GM10266 (cell line): ENCODE data around the gene ERC1.

Experiments
- DNase-seq: peaks from one replicate; pipeline ENCODE4 v3.0.0; 2012; ENCODE audit errors: extremely low spot score
- TF ChIP-seq, protein P1 (sequence below): IDR thresholded peaks from 2 replicates; pipeline ENCODE4 v1.5.1; 2012; ENCODE audit warnings: mild to moderate bottlenecking, low read depth; ENCODE audit not compliant: control insufficient read depth, insufficient read depth; ENCODE audit errors: missing control alignments

ERC1 gene

DNA sequence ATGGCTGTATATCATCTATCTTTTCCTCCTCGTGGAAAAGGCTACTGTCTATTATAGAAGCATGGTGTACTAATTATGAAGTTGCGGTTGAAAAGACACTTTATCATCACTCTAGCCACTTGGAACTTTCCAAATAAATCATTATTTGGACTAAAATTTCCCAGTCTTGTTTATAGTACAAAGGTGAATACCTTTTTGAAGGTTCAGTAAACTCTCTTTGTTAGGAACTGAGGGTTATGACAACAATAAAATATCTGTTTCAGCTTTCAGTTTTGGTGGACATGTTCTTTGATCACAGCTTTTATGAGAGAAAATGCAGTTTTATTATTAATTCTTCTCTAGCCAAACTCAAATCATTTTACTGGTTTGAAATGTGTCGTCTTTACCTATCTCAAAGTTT, 386.7 kb downstream of the ERC1 start:
- TF ChIP-seq, protein P1, sequence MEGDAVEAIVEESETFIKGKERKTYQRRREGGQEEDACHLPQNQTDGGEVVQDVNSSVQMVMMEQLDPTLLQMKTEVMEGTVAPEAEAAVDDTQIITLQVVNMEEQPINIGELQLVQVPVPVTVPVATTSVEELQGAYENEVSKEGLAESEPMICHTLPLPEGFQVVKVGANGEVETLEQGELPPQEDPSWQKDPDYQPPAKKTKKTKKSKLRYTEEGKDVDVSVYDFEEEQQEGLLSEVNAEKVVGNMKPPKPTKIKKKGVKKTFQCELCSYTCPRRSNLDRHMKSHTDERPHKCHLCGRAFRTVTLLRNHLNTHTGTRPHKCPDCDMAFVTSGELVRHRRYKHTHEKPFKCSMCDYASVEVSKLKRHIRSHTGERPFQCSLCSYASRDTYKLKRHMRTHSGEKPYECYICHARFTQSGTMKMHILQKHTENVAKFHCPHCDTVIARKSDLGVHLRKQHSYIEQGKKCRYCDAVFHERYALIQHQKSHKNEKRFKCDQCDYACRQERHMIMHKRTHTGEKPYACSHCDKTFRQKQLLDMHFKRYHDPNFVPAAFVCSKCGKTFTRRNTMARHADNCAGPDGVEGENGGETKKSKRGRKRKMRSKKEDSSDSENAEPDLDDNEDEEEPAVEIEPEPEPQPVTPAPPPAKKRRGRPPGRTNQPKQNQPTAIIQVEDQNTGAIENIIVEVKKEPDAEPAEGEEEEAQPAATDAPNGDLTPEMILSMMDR = no peak
- no peak for DNase-seq

DNA sequence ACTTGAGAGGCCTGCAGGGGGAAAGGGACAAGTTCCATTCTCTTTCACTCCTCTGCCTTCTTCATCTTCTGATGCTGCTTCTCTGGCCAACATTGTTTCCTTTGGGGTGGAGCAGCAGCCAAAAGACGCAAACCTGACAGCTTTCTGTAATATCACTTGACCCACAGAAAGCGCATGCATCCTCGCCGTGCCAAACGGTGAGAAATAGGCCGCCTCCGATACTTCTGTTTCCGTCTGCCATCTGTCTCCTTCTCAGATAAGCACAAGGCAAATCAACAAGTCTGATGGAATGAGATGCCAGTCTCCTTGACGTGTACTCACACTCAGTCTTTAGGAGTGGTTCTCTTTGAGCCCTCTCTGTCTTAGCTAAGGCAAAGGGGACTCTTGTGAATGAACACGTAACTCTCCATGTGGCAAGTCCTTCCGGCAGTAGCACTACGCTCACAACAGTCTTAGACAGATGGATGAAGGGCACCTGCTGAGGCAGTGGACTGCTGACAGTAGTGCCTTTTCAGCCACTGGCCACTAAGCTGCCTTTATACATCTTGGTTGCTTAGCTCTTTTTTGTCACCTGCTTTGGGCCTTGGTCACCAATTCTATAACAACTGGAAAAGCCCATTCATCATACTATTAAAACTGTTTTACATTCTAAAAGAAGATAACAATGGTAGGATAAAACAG, 389.3 kb downstream of the ERC1 start:
- TF ChIP-seq, protein P1 = no peak
- no peak for DNase-seq

DNA sequence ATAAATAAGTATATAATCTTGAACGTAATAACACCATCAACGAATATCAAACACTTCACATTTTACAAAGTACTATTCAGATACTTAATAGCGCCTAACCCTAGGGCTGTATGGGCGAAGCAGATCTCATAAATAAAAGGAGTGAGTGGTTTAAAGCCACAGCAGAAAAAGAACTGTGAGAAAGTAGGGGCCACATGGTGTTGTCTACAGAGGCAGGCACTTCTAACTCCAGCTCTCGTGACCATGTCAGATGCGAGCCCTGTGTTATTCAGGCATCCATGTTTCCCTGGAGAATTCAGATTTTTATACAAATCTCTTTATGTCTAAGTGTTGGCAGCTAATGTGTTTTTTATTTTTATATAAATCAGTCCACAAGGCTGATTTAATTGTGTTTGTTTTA, 391.1 kb downstream of the ERC1 start:
- DNase-seq = no peak
- TF ChIP-seq, protein P1 = no peak

DNA sequence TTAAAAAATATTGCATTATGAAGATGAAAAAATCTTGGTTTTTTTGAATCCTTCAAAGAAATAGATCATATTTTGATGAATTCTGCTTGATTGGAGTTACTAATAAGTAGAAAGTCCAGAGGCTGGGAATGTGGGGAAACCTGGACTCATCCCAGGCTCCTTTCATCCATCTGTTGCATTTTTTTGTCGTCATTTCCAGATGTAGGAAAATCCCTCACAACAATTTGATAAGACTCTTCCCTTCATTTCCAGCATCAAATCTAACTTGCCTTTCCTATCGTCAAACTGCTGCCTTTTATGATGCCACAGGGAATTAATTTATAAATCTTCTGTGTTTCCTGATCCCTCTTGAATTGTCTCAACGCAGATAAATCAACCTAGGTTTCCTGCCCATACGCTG, 391.8 kb downstream of the ERC1 start:
- DNase-seq = no peak
- TF ChIP-seq, protein P1 = no peak

DNA sequence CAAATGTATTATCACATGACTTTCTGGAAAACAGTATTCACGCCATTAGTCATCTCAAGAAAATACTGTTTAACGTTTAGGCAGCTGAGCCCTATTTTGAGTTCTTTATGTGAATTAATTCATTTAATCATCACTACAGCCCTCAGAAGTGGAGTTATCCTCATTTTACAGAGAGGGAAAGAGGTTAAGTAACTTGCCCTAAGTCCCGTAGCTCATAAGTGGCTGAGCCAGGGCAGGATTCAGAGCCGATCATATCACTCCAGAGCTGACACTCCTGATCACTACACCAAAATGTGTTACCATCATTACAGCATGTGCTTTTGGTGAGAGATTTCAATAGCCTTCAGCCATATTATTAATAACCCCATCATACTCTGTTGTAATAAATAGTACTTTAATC, 392.7 kb downstream of the ERC1 start:
- TF ChIP-seq, protein P1 = no peak
- no peak for DNase-seq

DNA sequence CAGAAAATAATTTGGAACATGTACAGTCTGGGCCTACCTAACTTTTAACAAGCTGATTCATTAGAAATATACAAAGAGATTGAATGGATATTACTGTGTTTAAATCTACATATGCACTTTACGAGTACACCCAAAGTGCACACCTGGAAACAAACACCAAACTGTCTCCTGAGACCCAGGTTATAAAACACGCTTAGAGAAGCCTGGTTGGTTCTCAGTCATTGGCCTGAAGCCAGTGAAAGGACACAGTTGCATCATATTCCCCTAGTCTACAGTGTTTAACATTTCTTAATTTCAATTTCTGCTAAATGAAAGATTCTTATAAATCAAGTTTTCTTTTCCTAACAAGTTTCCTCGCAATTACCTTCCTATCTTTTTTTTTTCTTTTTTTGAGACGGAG, 393.9 kb downstream of the ERC1 start:
- TF ChIP-seq, protein P1 = no peak

DNA sequence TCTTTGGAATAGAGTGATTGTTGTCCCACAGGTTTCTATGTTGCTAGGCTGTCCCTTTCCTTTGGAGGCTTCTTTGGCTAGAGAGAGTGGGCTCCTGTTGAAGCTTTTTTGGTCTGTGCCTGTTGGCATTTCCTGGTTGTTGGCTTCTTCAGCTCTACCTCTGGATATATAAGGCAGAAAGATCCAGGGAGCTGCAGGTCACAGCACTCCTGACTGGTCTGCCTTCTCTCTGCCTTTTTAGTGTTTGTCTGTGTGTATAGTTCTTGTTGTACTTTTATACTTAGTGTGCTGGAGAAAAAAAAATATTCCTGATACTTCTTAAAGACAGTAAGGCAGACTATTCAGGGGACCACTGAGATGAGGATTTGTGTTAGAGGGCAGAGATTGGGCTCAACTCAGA, 400.7 kb downstream of the ERC1 start:
- TF ChIP-seq, protein P1 = no peak
- DNase-seq = no peak

More for the DNA sequence above, 393.9 kb downstream of the ERC1 start:
- DNase-seq = no peak
